Measurements from ENCODE around the gene CNP. TPM values are rescaled to one million over a fixed set of nuclear protein-coding genes. Genes with fewer than 3 reads are reported as not detected.

CNP gene
- total RNA-seq, 1 experiment from 2014 or later, result 79.9 TPM

GRCh38 chr17:41919165-41919817 lies 47.3 kb upstream of the CNP start:
- peak overlapping the region; percentile 93 for H3K27ac ChIP-seq (ENCODE audit: low read length)

More at GRCh38 chr17:41919165-41919817, 47.3 kb upstream of the CNP start:
- no peaks in the 10 kb centered on the region for H3K9me3 ChIP-seq (ENCODE audit: control insufficient read depth, insufficient read depth, low read depth, low read length)
- peaks cover 22% of the 10 kb centered on the region for H3K4me1 ChIP-seq (ENCODE audit: control insufficient read depth, insufficient read depth, low read length)
- no TSS peak for BruUV-seq (replicated peaks)
- in situ Hi-C loops (cut with HindIII; ENCODE audit: low pct_unique_long_range_greater_than_20kb, low sequenced_read_pairs) (no loop called here), intact Hi-C loops (cut with micrococcal nuclease; ENCODE audit: unreplicated experiment) (no loop called here)
- CTCF ChIA-PET, result no interaction called here
- H3K27me3 ChIP-seq (ENCODE audit: control insufficient read depth, insufficient read depth, low read length), result no peaks in the 10 kb centered on the region
- peak overlapping the region; percentile 55 to 95 for H3K4me3 ChIP-seq (ENCODE audit: low read depth in 2 of 2, low read length in 2 of 2)
- POLR2A ChIA-PET, result interaction anchor here (0.7 kb wide), 1 partner anchor 28 kb away, joined by 3 read pairs; no protein-coding TSS in a partner anchor
- peaks cover 4% of the 10 kb centered on the region; the same call in 1 of the 2 replicates for H3K36me3 ChIP-seq (ENCODE audit: control insufficient read depth, insufficient read depth, low read length)
- ATAC-seq (peak; percentile 69), DNase-seq (ENCODE audit: low read depth, low spot score) (no peak)
- no peak for TF ChIP-seq SIN3A (IDR thresholded peaks at IDR 0.05; ENCODE audit: borderline replicate concordance, insufficient read depth, low read depth, low read length)
- no peak; the same call in 1 of the 2 replicates for TF ChIP-seq POLR2AphosphoS5 (IDR thresholded peaks at IDR 0.05; ENCODE audit: low read depth, low read length)
- TF ChIP-seq TCF7L2 (IDR thresholded peaks at IDR 0.05; ENCODE audit: low read depth, low read length), result no peak
- TF ChIP-seq REST (IDR thresholded peaks at IDR 0.05; ENCODE audit: insufficient read depth in 1 of 2, low read depth in 2 of 2, low read length in 1 of 2), result no peak
- no peak for TF ChIP-seq CTCF (IDR thresholded peaks at IDR 0.05)

Measured in Panc1 (cell line).